Panc1 (cell line): Measurements from ENCODE around the gene AKT1S1. TPM values are rescaled to one million over a fixed set of nuclear protein-coding genes. Genes with fewer than 3 reads are reported as not detected.

Source experiments
- ATAC-seq: fragments of 200-7000 bp; cut with Tn5 transposase; 2 replicates; pipeline ENCODE4 v1.9.1; 2020; ENCODE audit warnings: mild to moderate bottlenecking, moderate library complexity
- BruUV-seq: library from RNA; stranded (reverse); fragments of 400-500 nt; replicated peaks from 2 replicates; lab custom pipeline; 2021; lab: Mats Ljungman, UMichigan
- CTCF ChIA-PET: fragments of 300-600 bp; sonication (Branson Sonifier 250); formaldehyde crosslinking; loops from one replicate; lab custom pipeline; 2022; ENCODE audit warnings: antibody characterized with exemption; lab: Charles Lee
- POLR2A ChIA-PET: fragments of 300-600 bp; sonication (Branson Sonifier 250); formaldehyde crosslinking; loops from one replicate; lab custom pipeline; 2022; ENCODE audit warnings: antibody characterized with exemption; lab: Charles Lee
- DNase-seq: peaks from one replicate; pipeline ENCODE4 v3.0.0-alpha.2; 2010; ENCODE audit warnings: low read depth, low spot score
- H3K27ac ChIP-seq: 2 replicates; pipeline ENCODE4 v1.5.1; 2011; ENCODE audit warnings: mild to moderate bottlenecking, low read length, inconsistent platforms
- H3K27me3 ChIP-seq: fragments of 200-500 bp; sonication (Bioruptor generic); 2 replicates; pipeline ENCODE4 v1.6.0; 2014; ENCODE audit warnings: low read length, inconsistent platforms; ENCODE audit not compliant: control insufficient read depth, insufficient read depth
- H3K36me3 ChIP-seq: fragments of 200-500 bp; sonication (Bioruptor generic); 2 replicates; pipeline ENCODE4 v1.5.1; 2014; ENCODE audit warnings: inconsistent platforms, mild to moderate bottlenecking, low read length, moderate library complexity; ENCODE audit not compliant: control insufficient read depth, insufficient read depth
- H3K4me1 ChIP-seq: 2 replicates; pipeline ENCODE4 v1.5.1; 2011; ENCODE audit warnings: inconsistent platforms, mild to moderate bottlenecking, low read length, moderate library complexity; ENCODE audit not compliant: control insufficient read depth, insufficient read depth
- H3K4me3 ChIP-seq, 2 experiments: 2 replicates each; pipeline ENCODE4 v1.5.1; 2011 to 2012; ENCODE audit warnings: low read depth in 2 of 2, low read length in 2 of 2, mild to moderate bottlenecking in 2 of 2, inconsistent platforms in 1 of 2, moderate library complexity in 1 of 2
- H3K9me3 ChIP-seq: fragments of 200-500 bp; sonication (Bioruptor generic); 2 replicates; pipeline ENCODE4 v1.5.1; 2014; ENCODE audit warnings: low read depth, mild to moderate bottlenecking, inconsistent platforms, low read length, moderate library complexity; ENCODE audit not compliant: control insufficient read depth, insufficient read depth
- POLR2AphosphoS5 ChIP-seq: IDR thresholded peaks from 2 replicates; pipeline ENCODE4 v1.6.1; 2012; ENCODE audit warnings: mild to moderate bottlenecking, low read depth, low read length, moderate library complexity
- SIN3A ChIP-seq: IDR thresholded peaks from 2 replicates; pipeline ENCODE4 v1.6.1; 2012; ENCODE audit warnings: low read depth, mild to moderate bottlenecking, low read length, moderate library complexity, borderline replicate concordance; ENCODE audit not compliant: insufficient read depth
- TCF7L2 ChIP-seq: IDR thresholded peaks from 2 replicates; pipeline ENCODE4 v1.6.1; 2011; ENCODE audit warnings: mild to moderate bottlenecking, low read depth, low read length, inconsistent platforms
- in situ Hi-C: cut with HindIII; loops from 2 replicates; pipeline ENCODE4 v1.10.0; 2016; ENCODE audit warnings: low sequenced_read_pairs, low pct_unique_long_range_greater_than_20kb
- intact Hi-C: fragments of 100-400 bp; cut with micrococcal nuclease; formaldehyde crosslinking; loops from one replicate; pipeline ENCODE4 v1.10.0; 2022; ENCODE audit not compliant: unreplicated experiment
- total RNA-seq: library from RNA; stranded (reverse); gene quantifications from one replicate; pipeline ENCODE4 v1.2.1, GENCODE V29; 2021; ENCODE audit not compliant: unreplicated experiment
- TF ChIP-seq, protein P1 (sequence below): fragments of 450-650 bp; IDR thresholded peaks from 2 replicates; pipeline ENCODE4 v1.5.1; 2017; ENCODE audit warnings: mild to moderate bottlenecking
- TF ChIP-seq, protein P2 (sequence below), 2 experiments: IDR thresholded peaks; 2 replicates each; pipeline ENCODE4 v1.6.1; 2011 to 2012; ENCODE audit warnings: low read depth in 2 of 2, control low read depth in 1 of 2, low read length in 1 of 2, mild to moderate bottlenecking in 1 of 2, moderate library complexity in 1 of 2; ENCODE audit not compliant: insufficient read depth in 1 of 2

AKT1S1 gene
- total RNA-seq, 1 experiment from 2014 or later = 92.8 TPM

DNA sequence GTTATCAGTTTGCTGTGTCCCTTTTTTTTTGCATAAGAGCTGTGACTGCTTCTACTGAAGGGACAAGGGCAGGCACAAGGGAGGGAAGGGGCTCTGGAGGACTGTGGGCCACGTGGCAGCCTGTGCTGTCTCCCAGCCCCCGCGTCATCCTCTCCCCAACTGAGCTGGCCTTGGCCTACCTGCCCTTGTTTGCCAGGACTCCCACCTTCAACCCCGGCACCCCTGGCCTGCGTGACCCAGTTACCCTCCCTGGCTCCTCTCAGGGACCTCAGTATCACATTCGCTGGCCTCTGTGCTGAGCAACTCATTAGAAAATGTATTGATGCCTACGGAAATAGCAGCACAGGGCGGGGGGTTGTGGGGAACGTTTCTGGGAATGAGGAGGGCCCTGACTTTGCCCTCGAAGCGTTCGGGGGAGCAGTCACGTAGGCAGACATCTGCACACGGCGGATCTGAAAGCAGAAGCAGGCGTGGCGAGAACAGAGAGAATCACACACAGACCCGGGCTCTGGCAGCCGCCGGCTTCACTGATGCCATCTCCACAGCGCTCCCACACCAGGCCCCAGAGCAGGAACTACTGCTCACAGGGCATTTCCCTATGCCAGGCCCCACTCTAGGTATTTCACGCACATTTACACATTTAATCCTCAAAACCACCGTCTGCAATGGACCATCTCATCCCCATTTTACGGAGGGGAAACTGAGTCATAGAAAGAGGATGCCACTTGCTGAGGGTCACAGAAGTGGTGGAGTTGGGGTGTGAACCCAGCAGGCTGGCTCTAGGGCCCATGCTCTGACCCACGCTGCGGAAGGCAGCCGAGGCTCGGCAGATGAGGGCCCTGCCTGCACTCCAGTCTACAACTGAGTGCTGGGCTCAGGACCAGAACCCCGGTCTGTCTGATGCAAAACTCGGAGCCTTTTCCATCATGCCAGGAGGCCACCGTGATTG is 46.2 kb upstream of the AKT1S1 start:
- H3K9me3 ChIP-seq = no peaks in the 10 kb centered on the region
- peak overlapping the region; percentile 48; the same call in 1 of the 2 replicates for H3K27ac ChIP-seq
- POLR2A ChIA-PET = no interaction called here
- ATAC-seq = no peak
- in situ Hi-C loops (no loop called here), intact Hi-C loops (no loop called here)
- no peak for DNase-seq
- no peak overlapping the region for H3K4me3 ChIP-seq
- TF ChIP-seq, protein P1, sequence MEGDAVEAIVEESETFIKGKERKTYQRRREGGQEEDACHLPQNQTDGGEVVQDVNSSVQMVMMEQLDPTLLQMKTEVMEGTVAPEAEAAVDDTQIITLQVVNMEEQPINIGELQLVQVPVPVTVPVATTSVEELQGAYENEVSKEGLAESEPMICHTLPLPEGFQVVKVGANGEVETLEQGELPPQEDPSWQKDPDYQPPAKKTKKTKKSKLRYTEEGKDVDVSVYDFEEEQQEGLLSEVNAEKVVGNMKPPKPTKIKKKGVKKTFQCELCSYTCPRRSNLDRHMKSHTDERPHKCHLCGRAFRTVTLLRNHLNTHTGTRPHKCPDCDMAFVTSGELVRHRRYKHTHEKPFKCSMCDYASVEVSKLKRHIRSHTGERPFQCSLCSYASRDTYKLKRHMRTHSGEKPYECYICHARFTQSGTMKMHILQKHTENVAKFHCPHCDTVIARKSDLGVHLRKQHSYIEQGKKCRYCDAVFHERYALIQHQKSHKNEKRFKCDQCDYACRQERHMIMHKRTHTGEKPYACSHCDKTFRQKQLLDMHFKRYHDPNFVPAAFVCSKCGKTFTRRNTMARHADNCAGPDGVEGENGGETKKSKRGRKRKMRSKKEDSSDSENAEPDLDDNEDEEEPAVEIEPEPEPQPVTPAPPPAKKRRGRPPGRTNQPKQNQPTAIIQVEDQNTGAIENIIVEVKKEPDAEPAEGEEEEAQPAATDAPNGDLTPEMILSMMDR = no peak
- TF ChIP-seq TCF7L2 (no peak), SIN3A (no peak), POLR2AphosphoS5 (no peak)
- TF ChIP-seq, protein P2, sequence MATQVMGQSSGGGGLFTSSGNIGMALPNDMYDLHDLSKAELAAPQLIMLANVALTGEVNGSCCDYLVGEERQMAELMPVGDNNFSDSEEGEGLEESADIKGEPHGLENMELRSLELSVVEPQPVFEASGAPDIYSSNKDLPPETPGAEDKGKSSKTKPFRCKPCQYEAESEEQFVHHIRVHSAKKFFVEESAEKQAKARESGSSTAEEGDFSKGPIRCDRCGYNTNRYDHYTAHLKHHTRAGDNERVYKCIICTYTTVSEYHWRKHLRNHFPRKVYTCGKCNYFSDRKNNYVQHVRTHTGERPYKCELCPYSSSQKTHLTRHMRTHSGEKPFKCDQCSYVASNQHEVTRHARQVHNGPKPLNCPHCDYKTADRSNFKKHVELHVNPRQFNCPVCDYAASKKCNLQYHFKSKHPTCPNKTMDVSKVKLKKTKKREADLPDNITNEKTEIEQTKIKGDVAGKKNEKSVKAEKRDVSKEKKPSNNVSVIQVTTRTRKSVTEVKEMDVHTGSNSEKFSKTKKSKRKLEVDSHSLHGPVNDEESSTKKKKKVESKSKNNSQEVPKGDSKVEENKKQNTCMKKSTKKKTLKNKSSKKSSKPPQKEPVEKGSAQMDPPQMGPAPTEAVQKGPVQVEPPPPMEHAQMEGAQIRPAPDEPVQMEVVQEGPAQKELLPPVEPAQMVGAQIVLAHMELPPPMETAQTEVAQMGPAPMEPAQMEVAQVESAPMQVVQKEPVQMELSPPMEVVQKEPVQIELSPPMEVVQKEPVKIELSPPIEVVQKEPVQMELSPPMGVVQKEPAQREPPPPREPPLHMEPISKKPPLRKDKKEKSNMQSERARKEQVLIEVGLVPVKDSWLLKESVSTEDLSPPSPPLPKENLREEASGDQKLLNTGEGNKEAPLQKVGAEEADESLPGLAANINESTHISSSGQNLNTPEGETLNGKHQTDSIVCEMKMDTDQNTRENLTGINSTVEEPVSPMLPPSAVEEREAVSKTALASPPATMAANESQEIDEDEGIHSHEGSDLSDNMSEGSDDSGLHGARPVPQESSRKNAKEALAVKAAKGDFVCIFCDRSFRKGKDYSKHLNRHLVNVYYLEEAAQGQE (IDR thresholded peaks at IDR 0.05; ENCODE audit: insufficient read depth in 1 of 2, low read depth in 2 of 2, low read length in 1 of 2) = no peak
- CTCF ChIA-PET = no interaction called here
- BruUV-seq = no TSS peak
- H3K27me3 ChIP-seq = no peaks in the 10 kb centered on the region
- H3K4me1 ChIP-seq = peaks cover 7% of the 10 kb centered on the region; the same call in 1 of the 2 replicates
- no peaks in the 10 kb centered on the region; the same call in 1 of the 2 replicates for H3K36me3 ChIP-seq

DNA sequence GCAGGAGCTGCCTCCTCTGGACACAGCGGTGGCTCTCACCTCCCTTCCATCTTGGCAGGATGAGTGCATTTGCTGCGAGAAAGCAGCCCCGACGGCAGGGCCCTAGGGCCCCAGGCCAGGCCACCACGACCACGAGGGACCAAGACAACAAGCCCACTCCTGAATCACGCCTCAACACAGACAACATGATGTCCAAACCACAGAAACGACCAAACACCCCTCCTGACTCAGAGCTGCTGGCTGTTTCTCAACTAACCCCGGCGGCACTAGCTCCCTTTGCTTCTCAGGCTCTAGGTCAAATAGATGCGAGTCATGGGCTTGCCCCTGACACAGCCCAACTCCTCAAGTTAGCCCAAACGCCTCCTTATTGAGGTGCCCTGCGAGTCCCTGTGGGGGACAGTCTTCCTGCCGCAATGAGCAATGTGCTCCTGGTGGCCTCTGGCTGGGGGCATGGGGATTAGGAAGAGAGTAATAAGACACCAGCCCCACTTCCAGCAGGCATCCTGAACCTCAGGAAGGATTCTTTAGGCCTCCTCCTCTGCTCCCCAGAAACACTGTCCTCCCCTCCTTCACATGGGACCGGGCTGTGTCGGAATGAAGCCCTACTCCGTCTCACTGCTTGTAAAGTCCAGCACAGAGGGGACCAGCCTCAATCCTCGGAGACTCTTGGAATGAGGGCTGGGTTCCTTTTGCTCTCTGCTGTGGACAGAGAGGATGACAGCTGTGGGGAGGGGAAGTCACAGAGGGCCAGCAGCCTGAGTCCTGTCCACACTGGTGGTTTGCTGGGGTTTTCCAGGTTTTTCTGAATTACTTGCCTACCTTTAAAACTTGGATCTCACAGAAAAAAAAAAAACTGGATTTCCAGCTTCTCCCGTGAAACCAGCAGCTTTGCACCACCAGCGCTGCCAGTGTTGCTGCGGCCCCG is 45.0 kb upstream of the AKT1S1 start:
- DNase-seq (no peak), ATAC-seq (no peak)
- in situ Hi-C loops = no loop called here
- BruUV-seq = no TSS peak
- CTCF ChIA-PET = no interaction called here
- Histone ChIP-seq H3K27me3 (no peaks in the 10 kb centered on the region), H3K36me3 (no peaks in the 10 kb centered on the region; the same call in 1 of the 2 replicates), H3K4me3 (no peak overlapping the region), H3K4me1 (no peaks in the 10 kb centered on the region), H3K27ac (no peak overlapping the region), H3K9me3 (no peaks in the 10 kb centered on the region)
- TF ChIP-seq, protein P2 (IDR thresholded peaks at IDR 0.05; ENCODE audit: insufficient read depth in 1 of 2, low read depth in 2 of 2, low read length in 1 of 2) = no peak
- TF ChIP-seq SIN3A (no peak), POLR2AphosphoS5 (no peak), TCF7L2 (no peak)
- TF ChIP-seq, protein P1 = no peak
- intact Hi-C loops = no loop called here
- POLR2A ChIA-PET = no interaction called here
